ENCODE measurements around the gene PSMB10. TPM values are rescaled to one million over a fixed set of nuclear protein-coding genes. Genes with fewer than 3 reads are reported as not detected.
"Not testable (repeated sequence)": the region's sequence is repeated elsewhere in the genome, so short reads cannot be mapped to it uniquely, and the experiment has no call there.

Gene PSMB10
- total RNA-seq, 1 donor: 47.0 TPM

DNA sequence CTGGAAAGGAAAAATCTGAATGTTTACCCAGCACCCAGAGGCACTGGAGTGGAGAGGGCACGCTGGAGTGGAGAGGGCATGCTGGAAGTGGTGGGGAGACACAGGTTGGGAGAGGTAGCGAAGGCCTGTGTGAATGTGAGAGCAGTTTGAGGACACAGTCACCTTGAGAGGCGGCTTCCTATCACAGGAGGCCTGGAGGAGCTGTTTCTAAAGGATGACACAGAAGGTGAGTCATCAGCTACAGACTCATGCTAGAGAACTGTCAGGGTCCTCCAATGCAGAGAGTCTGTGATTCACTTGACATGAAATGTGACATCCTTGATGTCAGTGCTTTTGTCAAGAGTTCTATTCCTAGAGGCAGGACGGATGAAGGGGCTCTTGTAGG, 18.8 kb downstream of the PSMB10 start:
- Histone ChIP-seq H3K36me3 (ENCODE audit: insufficient read depth, low read length) (peaks cover 16% of the 10 kb centered on the region), H3K4me1 (ENCODE audit: insufficient read depth, low read length) (peaks cover 25% of the 10 kb centered on the region), H3K4me2 (ENCODE audit: insufficient read depth, low read length) (peak overlapping the region; percentile 25), H3K27ac (ENCODE audit: low read depth, low read length) (peak overlapping the region; percentile 65), H4K20me1 (ENCODE audit: insufficient read depth, low read length) (peaks cover 69% of the 10 kb centered on the region), H3K9me3 (ENCODE audit: low read depth, low read length) (no peaks in the 10 kb centered on the region), H3K79me2 (ENCODE audit: insufficient read depth, low read length) (peaks cover 56% of the 10 kb centered on the region), H3K4me3 (ENCODE audit: insufficient read depth, low read length) (no peak overlapping the region), H3K27me3 (ENCODE audit: insufficient read depth, low read length) (no peaks in the 10 kb centered on the region), H2AFZ (ENCODE audit: low read length) (no peak overlapping the region)
- TF ChIP-seq, protein P1, sequence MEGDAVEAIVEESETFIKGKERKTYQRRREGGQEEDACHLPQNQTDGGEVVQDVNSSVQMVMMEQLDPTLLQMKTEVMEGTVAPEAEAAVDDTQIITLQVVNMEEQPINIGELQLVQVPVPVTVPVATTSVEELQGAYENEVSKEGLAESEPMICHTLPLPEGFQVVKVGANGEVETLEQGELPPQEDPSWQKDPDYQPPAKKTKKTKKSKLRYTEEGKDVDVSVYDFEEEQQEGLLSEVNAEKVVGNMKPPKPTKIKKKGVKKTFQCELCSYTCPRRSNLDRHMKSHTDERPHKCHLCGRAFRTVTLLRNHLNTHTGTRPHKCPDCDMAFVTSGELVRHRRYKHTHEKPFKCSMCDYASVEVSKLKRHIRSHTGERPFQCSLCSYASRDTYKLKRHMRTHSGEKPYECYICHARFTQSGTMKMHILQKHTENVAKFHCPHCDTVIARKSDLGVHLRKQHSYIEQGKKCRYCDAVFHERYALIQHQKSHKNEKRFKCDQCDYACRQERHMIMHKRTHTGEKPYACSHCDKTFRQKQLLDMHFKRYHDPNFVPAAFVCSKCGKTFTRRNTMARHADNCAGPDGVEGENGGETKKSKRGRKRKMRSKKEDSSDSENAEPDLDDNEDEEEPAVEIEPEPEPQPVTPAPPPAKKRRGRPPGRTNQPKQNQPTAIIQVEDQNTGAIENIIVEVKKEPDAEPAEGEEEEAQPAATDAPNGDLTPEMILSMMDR (IDR thresholded peaks at IDR 0.05; ENCODE audit: extremely low read depth, low read depth, low read length): no peak
- peak; percentile 97 for DNase-seq (ENCODE audit: insufficient read length, low spot score, missing footprints)

DNA sequence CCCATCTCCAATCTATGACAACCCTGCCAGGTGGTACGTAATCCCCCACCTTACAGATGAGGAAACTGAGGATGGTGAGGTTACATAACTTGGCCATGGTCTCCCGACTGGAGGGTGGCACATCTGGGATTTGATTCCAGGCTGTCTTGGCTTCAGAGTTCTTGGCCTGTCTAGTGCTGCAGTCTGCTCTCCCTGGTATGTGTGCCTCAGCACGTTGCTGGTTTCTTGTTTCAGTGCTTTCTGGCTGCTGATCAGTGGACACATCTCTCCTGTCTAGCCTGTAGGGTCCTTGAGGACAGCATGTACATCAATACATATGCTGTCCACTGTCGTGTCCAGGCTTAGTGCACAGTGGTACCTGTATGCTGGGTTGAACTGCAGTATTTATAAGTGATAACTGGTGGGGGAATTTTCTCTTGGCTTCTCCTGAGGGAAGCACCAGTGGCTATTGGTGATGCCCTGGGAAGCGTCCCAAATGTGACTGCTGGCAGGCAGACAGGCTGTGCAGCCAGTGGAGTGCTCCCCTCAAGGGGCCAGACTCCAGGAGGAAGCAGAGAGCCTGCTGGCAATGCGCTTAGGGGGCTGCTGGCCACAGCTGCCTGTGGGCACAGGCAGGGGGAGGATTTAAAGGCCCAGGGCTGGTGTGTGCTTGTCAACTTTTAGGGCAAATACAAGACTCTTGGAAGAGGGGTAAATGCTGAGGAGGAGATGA, 19.4 kb downstream of the PSMB10 start:
- H3K4me2 ChIP-seq (ENCODE audit: insufficient read depth, low read length): peak overlapping the region; percentile 25
- H3K4me1 ChIP-seq (ENCODE audit: insufficient read depth, low read length): peaks cover 25% of the 10 kb centered on the region
- peak; percentile 87 for DNase-seq (ENCODE audit: insufficient read length, low spot score, missing footprints)
- no peak overlapping the region for H3K4me3 ChIP-seq (ENCODE audit: insufficient read depth, low read length)
- TF ChIP-seq, protein P1 (IDR thresholded peaks at IDR 0.05; ENCODE audit: extremely low read depth, low read depth, low read length): no peak
- peaks cover 51% of the 10 kb centered on the region for H3K79me2 ChIP-seq (ENCODE audit: insufficient read depth, low read length)
- peaks cover 16% of the 10 kb centered on the region for H3K36me3 ChIP-seq (ENCODE audit: insufficient read depth, low read length)
- H3K27me3 ChIP-seq (ENCODE audit: insufficient read depth, low read length): no peaks in the 10 kb centered on the region
- peak overlapping the region; percentile 65 for H3K27ac ChIP-seq (ENCODE audit: low read depth, low read length)
- H2AFZ ChIP-seq (ENCODE audit: low read length): no peak overlapping the region
- no peaks in the 10 kb centered on the region for H3K9me3 ChIP-seq (ENCODE audit: low read depth, low read length)
- H4K20me1 ChIP-seq (ENCODE audit: insufficient read depth, low read length): peaks cover 63% of the 10 kb centered on the region

DNA sequence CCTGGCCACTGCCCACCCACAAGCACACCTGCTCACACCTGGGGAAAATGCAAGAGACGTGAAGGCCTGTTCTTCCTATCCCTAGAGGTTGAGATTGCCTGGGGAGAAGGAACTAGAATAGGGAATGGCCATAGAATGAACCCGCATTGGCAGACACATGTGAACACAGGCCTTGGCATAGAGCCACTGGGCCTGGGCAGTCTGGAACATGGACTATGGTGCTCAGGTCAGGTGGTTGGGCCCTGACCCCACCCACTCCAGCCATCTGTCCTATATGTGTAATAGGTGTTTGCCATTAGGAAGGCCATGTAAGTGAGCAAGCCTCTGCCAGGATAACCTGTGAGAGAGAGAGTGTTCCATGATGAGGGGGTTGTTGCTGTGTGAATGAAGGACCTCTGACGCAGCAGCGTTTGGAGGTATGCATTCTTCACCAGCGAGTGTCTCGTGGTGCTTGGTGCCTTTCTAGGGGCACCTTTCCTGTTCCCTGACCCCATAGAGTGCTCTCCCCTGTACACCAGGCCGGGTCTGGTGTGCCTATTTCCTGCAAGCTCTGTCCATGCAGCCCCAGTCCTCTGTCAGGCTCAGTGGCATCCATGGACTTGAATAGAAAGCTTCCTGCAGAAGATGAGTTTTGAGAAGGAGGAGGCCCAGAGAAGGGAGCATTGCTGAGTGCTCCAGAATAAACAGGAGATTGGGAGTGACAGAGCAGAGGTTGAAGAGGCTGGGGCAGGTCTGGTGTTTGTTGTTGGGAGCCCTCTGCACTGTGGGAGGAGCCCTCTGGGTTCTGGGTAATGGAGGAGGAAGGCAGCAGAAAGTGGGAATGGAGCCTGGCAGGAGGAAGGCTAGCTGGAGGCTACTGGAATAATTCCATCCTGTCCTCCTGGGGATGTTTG, 20.6 kb downstream of the PSMB10 start:
- Histone ChIP-seq H3K79me2 (ENCODE audit: insufficient read depth, low read length) (peaks cover 50% of the 10 kb centered on the region), H3K27me3 (ENCODE audit: insufficient read depth, low read length) (no peaks in the 10 kb centered on the region), H3K4me1 (ENCODE audit: insufficient read depth, low read length) (peaks cover 25% of the 10 kb centered on the region), H2AFZ (ENCODE audit: low read length) (no peak overlapping the region), H3K36me3 (ENCODE audit: insufficient read depth, low read length) (peaks cover 16% of the 10 kb centered on the region), H3K4me3 (ENCODE audit: insufficient read depth, low read length) (no peak overlapping the region), H4K20me1 (ENCODE audit: insufficient read depth, low read length) (peaks cover 53% of the 10 kb centered on the region), H3K27ac (ENCODE audit: low read depth, low read length) (peak overlapping the region; percentile 65), H3K9me3 (ENCODE audit: low read depth, low read length) (no peaks in the 10 kb centered on the region), H3K4me2 (ENCODE audit: insufficient read depth, low read length) (no peak overlapping the region)
- TF ChIP-seq, protein P1 (IDR thresholded peaks at IDR 0.05; ENCODE audit: extremely low read depth, low read depth, low read length): no peak
- peak; percentile 15 for DNase-seq (ENCODE audit: insufficient read length, low spot score, missing footprints)

DNA sequence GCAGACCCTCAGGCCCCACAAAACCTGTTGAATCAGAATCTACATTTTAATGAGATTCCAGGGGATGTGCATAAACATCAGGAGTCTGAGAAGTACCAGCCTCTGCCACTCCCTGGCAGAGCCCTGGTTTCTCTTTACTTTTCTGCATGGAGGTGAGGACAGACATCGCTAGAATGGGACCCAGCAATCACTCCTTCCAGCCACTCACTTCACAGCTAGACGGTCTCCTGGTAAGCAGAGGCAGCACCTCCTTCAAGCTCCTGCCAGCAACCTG, 21.2 kb downstream of the PSMB10 start:
- Histone ChIP-seq H3K79me2 (ENCODE audit: insufficient read depth, low read length) (peaks cover 51% of the 10 kb centered on the region), H4K20me1 (ENCODE audit: insufficient read depth, low read length) (peaks cover 54% of the 10 kb centered on the region), H3K4me1 (ENCODE audit: insufficient read depth, low read length) (peaks cover 25% of the 10 kb centered on the region), H3K36me3 (ENCODE audit: insufficient read depth, low read length) (peaks cover 21% of the 10 kb centered on the region)
- H3K27ac ChIP-seq (ENCODE audit: low read depth, low read length); H3K4me2 ChIP-seq (ENCODE audit: insufficient read depth, low read length); H2AFZ ChIP-seq (ENCODE audit: low read length); H3K4me3 ChIP-seq (ENCODE audit: insufficient read depth, low read length); H3K9me3 ChIP-seq (ENCODE audit: low read depth, low read length); DNase-seq (ENCODE audit: insufficient read length, low spot score, missing footprints); H3K27me3 ChIP-seq (ENCODE audit: insufficient read depth, low read length): not testable (repeated sequence)
